CD4-positive, alpha-beta T cell treated with Interleukin-15 for 1 hour (primary cell): Measurements from ENCODE around the gene LGALS7.

Experiments used
- DNase-seq: peaks from one replicate; pipeline ENCODE4 v3.0.0-alpha.2; 2020

Gene LGALS7

DNA sequence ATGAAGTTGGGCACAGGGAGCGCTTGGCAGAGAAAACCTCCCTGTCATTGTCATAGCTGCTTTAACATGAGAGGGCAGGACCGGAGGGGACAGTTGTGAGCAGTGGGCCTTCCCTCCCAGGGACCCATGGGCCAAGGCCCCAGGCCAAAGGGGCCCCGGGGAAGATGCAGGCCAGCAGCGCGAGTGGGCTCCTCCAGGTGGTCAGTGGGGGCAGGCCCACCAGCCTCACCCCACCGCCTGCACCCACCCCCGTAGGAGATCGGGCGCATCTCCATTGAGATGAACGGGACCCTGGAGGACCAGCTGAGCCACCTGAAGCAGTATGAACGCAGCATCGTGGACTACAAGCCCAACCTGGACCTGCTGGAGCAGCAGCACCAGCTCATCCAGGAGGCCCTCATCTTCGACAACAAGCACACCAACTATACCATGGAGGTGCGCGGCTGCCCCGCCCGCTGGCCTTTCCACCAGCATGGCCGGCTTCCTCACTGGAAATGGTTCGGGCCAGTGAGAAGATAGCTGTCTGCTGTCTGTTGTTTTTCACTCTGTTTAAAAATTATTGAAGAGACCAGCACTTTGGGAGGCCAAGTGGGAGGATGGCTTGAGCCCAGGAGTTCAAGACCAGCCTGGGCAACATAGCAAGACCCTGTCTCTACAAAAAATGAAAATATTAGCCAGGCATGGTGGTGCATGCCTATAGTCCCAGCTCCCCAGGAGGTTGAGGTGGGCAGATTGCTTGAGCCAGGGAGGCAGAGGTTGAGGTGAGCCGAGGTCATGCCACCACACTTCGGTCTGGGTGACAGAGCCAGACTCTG lies 47.6 kb downstream of the LGALS7 start:
- no peak for DNase-seq

DNA sequence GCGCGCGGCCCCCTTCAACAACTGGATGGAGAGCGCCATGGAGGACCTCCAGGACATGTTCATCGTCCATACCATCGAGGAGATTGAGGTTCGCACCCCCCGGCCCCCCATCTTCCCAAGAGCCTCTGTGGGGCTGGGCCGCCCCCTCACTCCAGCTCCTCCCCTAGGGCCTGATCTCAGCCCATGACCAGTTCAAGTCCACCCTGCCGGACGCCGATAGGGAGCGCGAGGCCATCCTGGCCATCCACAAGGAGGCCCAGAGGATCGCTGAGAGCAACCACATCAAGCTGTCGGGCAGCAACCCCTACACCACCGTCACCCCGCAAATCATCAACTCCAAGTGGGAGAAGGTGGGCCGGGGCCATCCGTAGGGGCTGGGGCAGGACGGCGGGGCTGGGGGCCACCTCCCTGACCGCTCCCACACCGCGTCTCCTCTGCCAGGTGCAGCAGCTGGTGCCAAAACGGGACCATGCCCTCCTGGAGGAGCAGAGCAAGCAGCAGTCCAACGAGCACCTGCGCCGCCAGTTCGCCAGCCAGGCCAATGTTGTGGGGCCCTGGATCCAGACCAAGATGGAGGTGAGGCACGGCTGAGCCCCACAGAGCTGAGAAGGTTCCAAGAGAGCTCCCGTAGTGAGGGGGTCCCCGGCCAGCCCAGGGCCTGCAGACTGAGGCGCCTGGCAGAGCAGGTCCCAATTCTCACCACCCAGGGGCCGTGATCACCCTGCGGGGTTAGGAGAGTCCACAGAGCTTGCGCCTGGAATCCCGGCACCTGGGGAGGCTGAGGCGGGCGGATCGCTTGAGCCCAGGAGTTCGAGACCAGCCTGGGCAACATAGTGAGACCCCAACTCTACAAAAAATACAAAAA lies 49.1 kb downstream of the LGALS7 start:
- no peak for DNase-seq

DNA sequence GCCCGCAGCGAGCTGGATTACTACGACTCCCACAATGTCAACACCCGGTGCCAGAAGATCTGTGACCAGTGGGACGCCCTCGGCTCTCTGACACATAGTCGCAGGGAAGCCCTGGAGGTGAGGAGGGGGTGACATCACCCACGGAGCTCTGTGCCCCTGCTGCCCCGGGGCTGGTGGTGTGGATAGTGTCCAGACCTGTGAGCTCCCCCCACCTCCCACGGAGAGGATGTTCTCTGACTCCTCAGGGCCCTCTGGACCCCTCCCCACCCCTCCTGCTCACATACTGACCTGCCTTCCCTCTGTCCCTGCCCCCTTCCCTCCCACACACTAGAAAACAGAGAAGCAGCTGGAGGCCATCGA lies 49.7 kb downstream of the LGALS7 start:
- no peak for DNase-seq

DNA sequence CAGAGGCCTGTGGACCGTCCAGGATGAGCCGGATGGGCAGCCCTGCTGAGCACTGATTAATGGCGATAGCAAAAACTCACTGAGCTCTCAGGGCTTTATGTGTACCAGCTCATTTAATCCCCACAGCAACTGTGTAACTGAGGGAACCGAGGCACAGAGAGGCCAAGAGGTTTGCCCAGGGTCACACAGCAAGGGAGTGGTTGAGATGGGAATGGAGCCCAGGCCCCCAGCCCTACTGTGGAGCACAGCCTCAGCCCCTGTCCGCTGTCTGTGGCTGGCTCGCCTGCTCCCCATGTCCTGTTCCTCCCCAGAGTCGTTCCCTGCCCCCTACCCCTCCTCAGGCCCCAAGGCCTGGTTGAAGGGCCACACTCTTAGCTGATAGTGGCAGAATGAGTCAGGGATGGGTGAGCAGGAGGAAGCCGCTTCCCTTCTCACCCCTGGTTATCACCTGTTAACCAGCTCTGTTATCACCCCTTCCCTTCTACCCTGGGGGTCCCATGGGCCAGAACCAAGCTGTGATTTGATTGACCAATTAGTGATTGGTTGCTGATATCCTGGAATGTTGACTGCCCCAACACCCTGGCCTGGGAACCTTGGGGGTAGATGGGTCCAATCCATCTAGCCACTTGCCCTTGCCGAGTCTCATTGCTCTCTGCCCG lies 50.2 kb downstream of the LGALS7 start:
- DNase-seq = no peak

DNA sequence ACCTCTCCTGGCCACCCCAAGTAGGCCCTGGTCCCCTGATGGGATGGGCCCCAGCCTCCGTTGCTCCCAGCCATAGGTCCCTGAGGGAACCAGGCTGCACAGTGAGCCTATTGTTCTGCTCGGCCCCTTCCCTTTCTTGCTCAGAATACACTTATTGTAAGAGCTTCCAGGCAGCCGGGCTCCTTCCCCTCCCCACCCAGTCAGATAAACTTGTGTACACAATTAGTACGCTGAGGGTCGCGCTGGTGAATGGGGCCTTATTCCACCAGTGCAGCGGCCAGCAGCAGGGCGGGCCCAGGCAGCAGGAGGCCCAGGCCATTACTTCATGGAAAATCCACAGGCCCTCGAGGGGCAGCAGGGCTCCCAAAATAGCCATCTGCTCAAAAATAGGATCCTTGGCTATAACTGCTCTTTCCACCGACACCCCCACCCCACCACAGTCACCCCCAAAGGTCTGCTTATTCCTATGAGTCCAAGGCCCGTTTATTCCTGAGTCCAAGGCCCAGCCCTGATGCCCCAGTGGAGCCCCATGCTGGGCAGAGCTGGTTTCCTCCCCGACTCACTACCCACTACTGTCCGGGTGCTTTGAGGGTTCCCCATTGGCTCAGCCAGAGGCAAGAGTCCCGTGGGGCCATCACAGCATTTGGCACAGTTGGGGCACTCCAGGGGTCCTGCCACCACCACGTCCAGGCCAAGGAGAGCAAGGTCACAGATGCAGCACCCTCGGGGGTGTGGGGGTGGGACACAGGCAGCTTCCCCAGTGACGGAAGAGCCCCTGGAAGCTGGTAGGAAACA lies 51.1 kb downstream of the LGALS7 start:
- no peak for DNase-seq

DNA sequence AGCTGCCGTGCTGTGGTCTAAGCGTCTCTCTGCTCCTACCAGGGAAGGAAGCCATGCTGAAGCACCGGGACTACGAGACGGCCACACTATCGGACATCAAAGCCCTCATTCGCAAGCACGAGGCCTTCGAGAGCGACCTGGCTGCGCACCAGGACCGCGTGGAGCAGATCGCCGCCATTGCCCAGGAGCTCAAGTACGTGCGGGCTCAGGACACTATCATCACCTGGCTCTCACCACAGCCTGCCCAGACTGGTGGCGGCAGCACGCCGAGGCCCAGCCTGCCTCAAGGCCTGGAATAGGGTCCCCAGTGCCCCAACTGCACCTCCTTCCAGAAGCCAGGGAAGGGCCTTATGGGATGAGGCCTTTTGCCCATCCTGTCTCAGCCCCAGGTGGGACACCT lies 51.8 kb downstream of the LGALS7 start:
- DNase-seq = no peak
